HEK293 (cell line): Measurements from ENCODE around the gene TBC1D4.
A peak's percentile ranks its signal among the peaks of the same experiment; 100 is the strongest.
"Not testable (repeated sequence)": the region's sequence is repeated elsewhere in the genome, so short reads cannot be mapped to it uniquely, and the experiment has no call there.

Experiments
- CTCF ChIA-PET: fragments of 350-600 bp; formaldehyde crosslinking; extraction: SDS; loops from one replicate; lab custom pipeline; 2021; ENCODE audit warnings: antibody characterized with exemption; lab: Yijun Ruan, JAX
- POLR2A ChIA-PET: fragments of 300-600 bp; formaldehyde crosslinking; extraction: SDS; loops from one replicate; lab custom pipeline; 2020; ENCODE audit warnings: antibody characterized with exemption, inconsistent platforms; lab: Yijun Ruan, JAX
- H3K27ac ChIP-seq: fragments of 200-500 bp; sonication (Bioruptor generic); 2 replicates; pipeline ENCODE4 v1.5.1; 2014; ENCODE audit warnings: low read depth, low read length, control low read depth, inconsistent platforms; ENCODE audit errors: extremely low read depth
- H3K36me3 ChIP-seq, 2 experiments: fragments of 200-500 bp in 1 of 2; sonication (Bioruptor generic) in 1 of 2; 1 replicate in 1 of 2; 2 replicates in 1 of 2; pipeline ENCODE4 v1.5.1; 2014 to 2017; ENCODE audit warnings: inconsistent platforms in 2 of 2, low read length in 2 of 2; ENCODE audit not compliant: control insufficient read depth in 2 of 2, insufficient read depth in 1 of 2
- H3K4me1 ChIP-seq: fragments of 200-500 bp; sonication (Bioruptor generic); 2 replicates; pipeline ENCODE4 v1.5.1; 2014; ENCODE audit warnings: mild to moderate bottlenecking, low read length, inconsistent platforms; ENCODE audit not compliant: control insufficient read depth, insufficient read depth
- H3K4me3 ChIP-seq: 2 replicates; pipeline ENCODE4 v1.5.1; 2011; ENCODE audit warnings: low read depth, mild to moderate bottlenecking, control low read depth, low read length, moderate library complexity
- H3K9me3 ChIP-seq: fragments of 200-500 bp; sonication (Bioruptor generic); 2 replicates; pipeline ENCODE4 v1.5.1; 2014; ENCODE audit warnings: low read depth, low read length, inconsistent platforms; ENCODE audit not compliant: control insufficient read depth, insufficient read depth
- ZNF146 ChIP-seq: fragments of 450-650 bp; formaldehyde crosslinking; IDR thresholded peaks from 2 replicates; pipeline ENCODE4 v1.5.1; 2016; ENCODE audit warnings: missing biosample characterization, missing genetic modification characterization
- ZNF324 ChIP-seq: fragments of 450-650 bp; formaldehyde crosslinking; IDR thresholded peaks from 2 replicates; pipeline ENCODE4 v1.5.1; 2016; ENCODE audit warnings: missing biosample characterization, missing genetic modification characterization
- ZNF660 ChIP-seq: fragments of 450-650 bp; IDR thresholded peaks from 2 replicates; pipeline ENCODE4 v1.5.1; 2018; ENCODE audit warnings: missing biosample characterization, mild to moderate bottlenecking, missing genetic modification characterization
- ZNF830 ChIP-seq: fragments of 450-650 bp; IDR thresholded peaks from 2 replicates; pipeline ENCODE4 v1.5.0; 2018; ENCODE audit warnings: missing biosample characterization, missing genetic modification characterization, low read depth, mild to moderate bottlenecking, moderate library complexity
- TF ChIP-seq, protein P1 (sequence below): fragments of 450-650 bp; formaldehyde crosslinking; conservative IDR thresholded peaks from 2 replicates; pipeline ENCODE4 v1.5.1; 2016; ENCODE audit warnings: low read depth, missing biosample characterization, missing genetic modification characterization
- TF ChIP-seq, protein P2 (sequence below): fragments of 450-650 bp; formaldehyde crosslinking; IDR thresholded peaks from 2 replicates; pipeline ENCODE4 v1.5.1; 2016; ENCODE audit warnings: missing biosample characterization, missing genetic modification characterization, borderline replicate concordance
- TF ChIP-seq, protein P3 (sequence below): fragments of 450-650 bp; formaldehyde crosslinking; IDR thresholded peaks from 2 replicates; pipeline ENCODE4 v1.5.1; 2017; ENCODE audit warnings: missing biosample characterization, mild to moderate bottlenecking, missing genetic modification characterization, moderate library complexity
- TF ChIP-seq, protein P4 (sequence below): fragments of 450-650 bp; formaldehyde crosslinking; IDR thresholded peaks from 2 replicates; pipeline ENCODE4 v1.5.1; 2016; ENCODE audit warnings: missing biosample characterization, missing genetic modification characterization, low read depth

Gene TBC1D4

DNA sequence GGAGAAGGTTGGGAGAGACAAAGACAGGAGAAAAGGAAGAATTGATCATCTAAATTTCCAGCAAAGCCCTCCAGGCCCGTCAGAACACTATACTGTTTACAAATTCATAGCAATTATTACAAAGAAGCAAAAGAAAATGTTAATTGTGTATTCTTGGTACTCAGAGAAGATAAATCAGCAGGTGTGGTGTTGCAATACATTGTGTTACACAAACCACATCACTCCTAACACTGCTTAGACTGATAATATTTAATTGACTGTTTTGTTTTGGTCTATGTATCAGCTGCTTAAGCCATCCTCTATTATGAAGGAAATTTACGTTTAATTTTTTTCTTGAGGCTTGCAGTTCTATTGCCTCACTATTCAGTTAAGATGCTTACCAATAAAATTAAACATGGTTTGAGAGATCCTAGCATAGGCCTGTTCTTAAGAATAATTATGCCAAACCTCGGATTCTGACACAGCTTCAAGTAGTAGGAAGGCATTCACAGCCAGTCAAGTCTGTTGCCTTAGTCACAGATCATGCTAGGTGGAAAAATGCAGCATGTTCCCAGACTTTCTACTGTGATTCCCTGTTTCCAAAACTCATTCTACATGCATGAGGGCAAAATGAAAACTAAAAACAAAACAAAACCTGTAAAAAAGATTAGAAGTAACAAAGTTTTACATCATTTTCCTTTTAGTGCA lies 129.2 kb downstream of the TBC1D4 start:
- POLR2A ChIA-PET, result no interaction called here
- Histone ChIP-seq H3K9me3 (no peaks in the 10 kb centered on the region), H3K36me3 (peaks cover 0 to 15% of the 10 kb centered on the region in 2 experiments; a peak in 1 of 3 replicates), H3K27ac (no peak overlapping the region), H3K4me1 (no peaks in the 10 kb centered on the region), H3K4me3 (no peak overlapping the region)
- CTCF ChIA-PET, result no interaction called here
- no peak for TF ChIP-seq ZNF146 (tag by site-specific recombination)
- no peak for TF ChIP-seq ZNF830 (tag by site-specific recombination)
- TF ChIP-seq, protein P1, sequence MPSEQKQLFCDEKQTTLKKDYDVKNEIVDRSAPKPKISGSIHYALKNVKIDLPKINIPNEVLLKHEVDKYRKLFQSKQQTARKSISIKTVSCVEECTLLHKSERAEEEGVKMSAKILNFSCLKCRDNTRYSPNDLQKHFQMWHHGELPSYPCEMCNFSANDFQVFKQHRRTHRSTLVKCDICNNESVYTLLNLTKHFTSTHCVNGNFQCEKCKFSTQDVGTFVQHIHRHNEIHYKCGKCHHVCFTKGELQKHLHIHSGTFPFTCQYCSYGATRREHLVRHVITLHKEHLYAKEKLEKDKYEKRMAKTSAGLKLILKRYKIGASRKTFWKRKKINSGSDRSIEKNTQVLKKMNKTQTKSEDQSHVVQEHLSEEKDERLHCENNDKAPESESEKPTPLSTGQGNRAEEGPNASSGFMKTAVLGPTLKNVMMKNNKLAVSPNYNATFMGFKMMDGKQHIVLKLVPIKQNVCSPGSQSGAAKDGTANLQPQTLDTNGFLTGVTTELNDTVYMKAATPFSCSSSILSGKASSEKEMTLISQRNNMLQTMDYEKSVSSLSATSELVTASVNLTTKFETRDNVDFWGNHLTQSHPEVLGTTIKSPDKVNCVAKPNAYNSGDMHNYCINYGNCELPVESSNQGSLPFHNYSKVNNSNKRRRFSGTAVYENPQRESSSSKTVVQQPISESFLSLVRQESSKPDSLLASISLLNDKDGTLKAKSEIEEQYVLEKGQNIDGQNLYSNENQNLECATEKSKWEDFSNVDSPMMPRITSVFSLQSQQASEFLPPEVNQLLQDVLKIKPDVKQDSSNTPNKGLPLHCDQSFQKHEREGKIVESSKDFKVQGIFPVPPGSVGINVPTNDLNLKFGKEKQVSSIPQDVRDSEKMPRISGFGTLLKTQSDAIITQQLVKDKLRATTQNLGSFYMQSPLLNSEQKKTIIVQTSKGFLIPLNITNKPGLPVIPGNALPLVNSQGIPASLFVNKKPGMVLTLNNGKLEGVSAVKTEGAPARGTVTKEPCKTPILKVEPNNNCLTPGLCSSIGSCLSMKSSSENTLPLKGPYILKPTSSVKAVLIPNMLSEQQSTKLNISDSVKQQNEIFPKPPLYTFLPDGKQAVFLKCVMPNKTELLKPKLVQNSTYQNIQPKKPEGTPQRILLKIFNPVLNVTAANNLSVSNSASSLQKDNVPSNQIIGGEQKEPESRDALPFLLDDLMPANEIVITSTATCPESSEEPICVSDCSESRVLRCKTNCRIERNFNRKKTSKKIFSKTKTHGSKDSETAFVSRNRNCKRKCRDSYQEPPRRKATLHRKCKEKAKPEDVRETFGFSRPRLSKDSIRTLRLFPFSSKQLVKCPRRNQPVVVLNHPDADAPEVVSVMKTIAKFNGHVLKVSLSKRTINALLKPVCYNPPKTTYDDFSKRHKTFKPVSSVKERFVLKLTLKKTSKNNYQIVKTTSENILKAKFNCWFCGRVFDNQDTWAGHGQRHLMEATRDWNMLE (tag by site-specific recombination), result no peak
- no peak for TF ChIP-seq ZNF324 (tag by site-specific recombination)
- TF ChIP-seq, protein P2, sequence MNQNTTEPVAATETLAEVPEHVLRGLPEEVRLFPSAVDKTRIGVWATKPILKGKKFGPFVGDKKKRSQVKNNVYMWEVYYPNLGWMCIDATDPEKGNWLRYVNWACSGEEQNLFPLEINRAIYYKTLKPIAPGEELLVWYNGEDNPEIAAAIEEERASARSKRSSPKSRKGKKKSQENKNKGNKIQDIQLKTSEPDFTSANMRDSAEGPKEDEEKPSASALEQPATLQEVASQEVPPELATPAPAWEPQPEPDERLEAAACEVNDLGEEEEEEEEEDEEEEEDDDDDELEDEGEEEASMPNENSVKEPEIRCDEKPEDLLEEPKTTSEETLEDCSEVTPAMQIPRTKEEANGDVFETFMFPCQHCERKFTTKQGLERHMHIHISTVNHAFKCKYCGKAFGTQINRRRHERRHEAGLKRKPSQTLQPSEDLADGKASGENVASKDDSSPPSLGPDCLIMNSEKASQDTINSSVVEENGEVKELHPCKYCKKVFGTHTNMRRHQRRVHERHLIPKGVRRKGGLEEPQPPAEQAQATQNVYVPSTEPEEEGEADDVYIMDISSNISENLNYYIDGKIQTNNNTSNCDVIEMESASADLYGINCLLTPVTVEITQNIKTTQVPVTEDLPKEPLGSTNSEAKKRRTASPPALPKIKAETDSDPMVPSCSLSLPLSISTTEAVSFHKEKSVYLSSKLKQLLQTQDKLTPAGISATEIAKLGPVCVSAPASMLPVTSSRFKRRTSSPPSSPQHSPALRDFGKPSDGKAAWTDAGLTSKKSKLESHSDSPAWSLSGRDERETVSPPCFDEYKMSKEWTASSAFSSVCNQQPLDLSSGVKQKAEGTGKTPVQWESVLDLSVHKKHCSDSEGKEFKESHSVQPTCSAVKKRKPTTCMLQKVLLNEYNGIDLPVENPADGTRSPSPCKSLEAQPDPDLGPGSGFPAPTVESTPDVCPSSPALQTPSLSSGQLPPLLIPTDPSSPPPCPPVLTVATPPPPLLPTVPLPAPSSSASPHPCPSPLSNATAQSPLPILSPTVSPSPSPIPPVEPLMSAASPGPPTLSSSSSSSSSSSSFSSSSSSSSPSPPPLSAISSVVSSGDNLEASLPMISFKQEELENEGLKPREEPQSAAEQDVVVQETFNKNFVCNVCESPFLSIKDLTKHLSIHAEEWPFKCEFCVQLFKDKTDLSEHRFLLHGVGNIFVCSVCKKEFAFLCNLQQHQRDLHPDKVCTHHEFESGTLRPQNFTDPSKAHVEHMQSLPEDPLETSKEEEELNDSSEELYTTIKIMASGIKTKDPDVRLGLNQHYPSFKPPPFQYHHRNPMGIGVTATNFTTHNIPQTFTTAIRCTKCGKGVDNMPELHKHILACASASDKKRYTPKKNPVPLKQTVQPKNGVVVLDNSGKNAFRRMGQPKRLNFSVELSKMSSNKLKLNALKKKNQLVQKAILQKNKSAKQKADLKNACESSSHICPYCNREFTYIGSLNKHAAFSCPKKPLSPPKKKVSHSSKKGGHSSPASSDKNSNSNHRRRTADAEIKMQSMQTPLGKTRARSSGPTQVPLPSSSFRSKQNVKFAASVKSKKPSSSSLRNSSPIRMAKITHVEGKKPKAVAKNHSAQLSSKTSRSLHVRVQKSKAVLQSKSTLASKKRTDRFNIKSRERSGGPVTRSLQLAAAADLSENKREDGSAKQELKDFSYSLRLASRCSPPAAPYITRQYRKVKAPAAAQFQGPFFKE (tag by site-specific recombination), result no peak
- TF ChIP-seq, all 188 proteins: peak for 0

DNA sequence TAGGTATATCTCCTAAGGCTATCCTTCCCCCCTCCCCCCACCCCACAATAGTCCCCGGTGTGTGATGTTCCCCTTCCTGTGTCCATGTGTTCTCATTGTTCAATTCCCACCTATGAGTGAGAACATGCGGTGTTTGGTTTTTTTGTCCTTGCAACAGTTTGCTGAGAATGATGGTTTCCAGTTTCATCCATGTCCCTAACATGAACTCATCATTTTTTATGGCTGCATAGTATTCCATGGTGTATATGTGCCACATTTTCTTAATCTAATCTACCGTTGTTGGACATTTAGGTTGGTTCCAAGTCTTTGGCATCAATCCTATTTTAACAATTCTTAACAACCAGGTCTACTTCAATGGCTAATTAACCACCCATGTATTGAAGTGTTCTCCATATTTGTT lies 130.4 kb downstream of the TBC1D4 start:
- not testable (repeated sequence) for H3K9me3 ChIP-seq, H3K4me1 ChIP-seq
- H3K36me3 ChIP-seq, result peaks cover 0 to 15% of the 10 kb centered on the region in 2 experiments; a peak in 1 of 3 replicates
- TF ChIP-seq ZNF146 (tag by site-specific recombination), result peak; percentile 84
- TF ChIP-seq, all 188 proteins: peak for 1; not testable (repeated sequence) for 187
- POLR2A ChIA-PET, H3K27ac ChIP-seq, CTCF ChIA-PET, H3K4me3 ChIP-seq: not testable (repeated sequence)

DNA sequence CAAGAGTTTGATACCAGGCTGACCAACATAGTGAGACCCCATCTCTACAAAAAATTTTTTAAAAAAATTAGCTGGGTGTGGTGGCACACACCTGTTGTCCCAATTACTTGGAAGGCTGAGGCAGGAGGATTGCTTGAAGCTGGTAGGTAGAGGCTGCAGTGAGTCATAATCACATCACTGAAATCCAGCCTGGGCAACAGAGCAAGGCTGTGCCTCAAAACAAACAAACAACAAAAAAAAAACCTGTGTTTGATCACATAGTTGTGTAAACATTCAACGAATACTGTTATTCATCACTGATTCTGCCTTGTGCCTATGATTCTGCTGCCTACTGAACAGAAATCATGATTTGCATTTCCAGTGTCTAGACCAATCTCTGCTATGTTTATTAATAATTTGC lies 134.0 kb downstream of the TBC1D4 start:
- POLR2A ChIA-PET, result no interaction called here
- H3K4me3 ChIP-seq, result no peak overlapping the region
- peaks cover 0 to 6% of the 10 kb centered on the region in 2 experiments; a peak in 1 of 3 replicates for H3K36me3 ChIP-seq
- CTCF ChIA-PET, result no interaction called here
- H3K27ac ChIP-seq, result no peak overlapping the region
- H3K9me3 ChIP-seq, result no peaks in the 10 kb centered on the region
- H3K4me1 ChIP-seq, result no peaks in the 10 kb centered on the region
- TF ChIP-seq, protein P3, sequence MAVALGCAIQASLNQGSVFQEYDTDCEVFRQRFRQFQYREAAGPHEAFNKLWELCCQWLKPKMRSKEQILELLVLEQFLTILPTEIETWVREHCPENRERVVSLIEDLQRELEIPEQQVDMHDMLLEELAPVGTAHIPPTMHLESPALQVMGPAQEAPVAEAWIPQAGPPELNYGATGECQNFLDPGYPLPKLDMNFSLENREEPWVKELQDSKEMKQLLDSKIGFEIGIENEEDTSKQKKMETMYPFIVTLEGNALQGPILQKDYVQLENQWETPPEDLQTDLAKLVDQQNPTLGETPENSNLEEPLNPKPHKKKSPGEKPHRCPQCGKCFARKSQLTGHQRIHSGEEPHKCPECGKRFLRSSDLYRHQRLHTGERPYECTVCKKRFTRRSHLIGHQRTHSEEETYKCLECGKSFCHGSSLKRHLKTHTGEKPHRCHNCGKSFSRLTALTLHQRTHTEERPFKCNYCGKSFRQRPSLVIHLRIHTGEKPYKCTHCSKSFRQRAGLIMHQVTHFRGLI, result no peak
- TF ChIP-seq, protein P1 (tag by site-specific recombination), result no peak
- TF ChIP-seq, protein P4, sequence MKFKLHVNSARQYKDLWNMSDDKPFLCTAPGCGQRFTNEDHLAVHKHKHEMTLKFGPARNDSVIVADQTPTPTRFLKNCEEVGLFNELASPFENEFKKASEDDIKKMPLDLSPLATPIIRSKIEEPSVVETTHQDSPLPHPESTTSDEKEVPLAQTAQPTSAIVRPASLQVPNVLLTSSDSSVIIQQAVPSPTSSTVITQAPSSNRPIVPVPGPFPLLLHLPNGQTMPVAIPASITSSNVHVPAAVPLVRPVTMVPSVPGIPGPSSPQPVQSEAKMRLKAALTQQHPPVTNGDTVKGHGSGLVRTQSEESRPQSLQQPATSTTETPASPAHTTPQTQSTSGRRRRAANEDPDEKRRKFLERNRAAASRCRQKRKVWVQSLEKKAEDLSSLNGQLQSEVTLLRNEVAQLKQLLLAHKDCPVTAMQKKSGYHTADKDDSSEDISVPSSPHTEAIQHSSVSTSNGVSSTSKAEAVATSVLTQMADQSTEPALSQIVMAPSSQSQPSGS (tag by site-specific recombination), result no peak
- no peak for TF ChIP-seq ZNF660
